GM19455 (cell line): ENCODE measurements around the gene WWOX.

ENCODE experiments used
- ATAC-seq: cut with Tn5 transposase; IDR thresholded peaks from one replicate; pipeline ENCODE4 v1.9.1; 2021; ENCODE audit not compliant: unreplicated experiment

WWOX gene

GRCh38 chr16:79171931-79172705 is 1072.7 kb downstream of the WWOX start:
- no peak for ATAC-seq

GRCh38 chr16:79172976-79173500 is 1073.6 kb downstream of the WWOX start:
- ATAC-seq, result no peak

- ATAC-seq, result no peak
Measured at GRCh38 chr16:79173919-79174318, 1074.5 kb downstream of the WWOX start.

GRCh38 chr16:79175286-79176057 is 1076.0 kb downstream of the WWOX start:
- ATAC-seq, result no peak

- no peak for ATAC-seq
Measured at GRCh38 chr16:79177018-79177417, 1077.6 kb downstream of the WWOX start.

GRCh38 chr16:79181419-79181818 is 1082.0 kb downstream of the WWOX start:
- ATAC-seq, result no peak

GRCh38 chr16:79182616-79183015 is 1083.2 kb downstream of the WWOX start:
- no peak for ATAC-seq

GRCh38 chr16:79183571-79183970 is 1084.1 kb downstream of the WWOX start:
- ATAC-seq, result no peak

GRCh38 chr16:79184464-79185030 is 1085.1 kb downstream of the WWOX start:
- no peak for ATAC-seq

GRCh38 chr16:79185711-79186110 is 1086.3 kb downstream of the WWOX start:
- ATAC-seq, result no peak

GRCh38 chr16:79186196-79186595 is 1086.7 kb downstream of the WWOX start:
- ATAC-seq, result no peak

GRCh38 chr16:79188115-79188738 is 1088.8 kb downstream of the WWOX start:
- ATAC-seq, result no peak

- ATAC-seq, result no peak
Measured at GRCh38 chr16:79188739-79189122, 1089.3 kb downstream of the WWOX start.

- ATAC-seq, result no peak
Measured at GRCh38 chr16:79190542-79190941, 1091.1 kb downstream of the WWOX start.

GRCh38 chr16:79191933-79192332 is 1092.5 kb downstream of the WWOX start:
- no peak for ATAC-seq

- ATAC-seq, result no peak
Measured at GRCh38 chr16:79192904-79193303, 1093.5 kb downstream of the WWOX start.

GRCh38 chr16:79194291-79194690 is 1094.8 kb downstream of the WWOX start:
- ATAC-seq, result no peak

GRCh38 chr16:79195938-79196337 is 1096.5 kb downstream of the WWOX start:
- no peak for ATAC-seq

- ATAC-seq, result no peak
Measured at GRCh38 chr16:79201436-79201835, 1102.0 kb downstream of the WWOX start.

- ATAC-seq, result no peak
Measured at GRCh38 chr16:79202977-79203376, 1103.5 kb downstream of the WWOX start.

- no peak for ATAC-seq
Measured at GRCh38 chr16:79204486-79204885, 1105.0 kb downstream of the WWOX start.
